GM12878 (cell line): ENCODE measurements around the gene SMARCAD1. TPM values are rescaled to one million over a fixed set of nuclear protein-coding genes. Genes with fewer than 3 reads are reported as not detected.

Experiments used
- ATAC-seq: fragments of 200-7000 bp; cut with Tn5 transposase; 3 replicates; pipeline ENCODE4 v1.9.1; 2020; ENCODE audit warnings: mild to moderate bottlenecking, moderate library complexity
- BruUV-seq: library from RNA; stranded (reverse); fragments of 400-500 nt; replicated peaks from 2 replicates; lab custom pipeline; 2021; lab: Mats Ljungman, UMichigan
- CTCF ChIA-PET: fragments of 300-600 bp; sonication (Branson Sonifier 250); formaldehyde crosslinking; extraction: SDS; loops from one replicate; lab custom pipeline; 2021; ENCODE audit warnings: inconsistent platforms; lab: Yijun Ruan, JAX
- POLR2A ChIA-PET: fragments of 350-600 bp; formaldehyde crosslinking; extraction: SDS; loops from one replicate; lab custom pipeline; 2021; ENCODE audit warnings: inconsistent platforms; lab: Charles Lee
- RAD21 ChIA-PET: fragments of 300-600 bp; sonication (Branson Sonifier 250); formaldehyde crosslinking; loops from one replicate; lab custom pipeline; 2023; ENCODE audit warnings: antibody characterized with exemption; ENCODE audit not compliant: unreplicated experiment; lab: Charles Lee
- SMC1A ChIA-PET: fragments of 300-600 bp; sonication (Branson Sonifier 250); formaldehyde crosslinking; loops from one replicate; lab custom pipeline; 2023; ENCODE audit not compliant: unreplicated experiment, uncharacterized antibody; lab: Charles Lee
- DNase-seq: peaks from one replicate; pipeline ENCODE4 v3.0.0-alpha.2; 2011; ENCODE audit warnings: low read depth, low spot score
- FAIRE-seq: peaks from 3 replicates; lab custom pipeline; 2011; peaks lifted over from hg19 to GRCh38; lab: Jason Lieb, UNC
- H2AFZ ChIP-seq: 2 replicates; pipeline ENCODE4 v1.6.0; 2011; ENCODE audit warnings: low read depth, low read length, control low read depth; ENCODE audit not compliant: control insufficient read depth
- H3K27ac ChIP-seq: 2 replicates; pipeline ENCODE4 v1.5.1; 2011; ENCODE audit warnings: control low read depth; ENCODE audit not compliant: control insufficient read depth, insufficient read depth
- H3K27me3 ChIP-seq, 2 experiments: replicated peaks in 1 of 2; 2 replicates each; pipeline versions ENCODE4 v1.6.0 to v1.6.1; 2011; ENCODE audit warnings: low read length in 1 of 2; ENCODE audit not compliant: control insufficient read depth in 2 of 2, insufficient read depth in 2 of 2
- H3K36me3 ChIP-seq, 2 experiments: 2 replicates each; pipeline ENCODE4 v1.5.1; 2011; ENCODE audit warnings: low read length in 1 of 2; ENCODE audit not compliant: control insufficient read depth in 2 of 2, insufficient read depth in 2 of 2
- H3K4me1 ChIP-seq: 2 replicates; pipeline ENCODE4 v1.6.1; 2011; ENCODE audit warnings: mild to moderate bottlenecking, low read length, moderate library complexity, mixed read lengths; ENCODE audit not compliant: control insufficient read depth, insufficient read depth
- H3K4me2 ChIP-seq: 2 replicates; pipeline ENCODE4 v1.6.0; 2011; ENCODE audit warnings: control low read depth; ENCODE audit not compliant: control insufficient read depth, insufficient read depth
- H3K4me3 ChIP-seq: fragments of 200-600 bp; sonication (generic); 2 replicates; pipeline ENCODE4 v1.5.1; 2016
- H3K79me2 ChIP-seq: 2 replicates; pipeline ENCODE4 v1.6.0; 2011; ENCODE audit warnings: low read length; ENCODE audit not compliant: control insufficient read depth, insufficient read depth
- H3K9ac ChIP-seq: 2 replicates; pipeline ENCODE4 v1.8.0; 2011; ENCODE audit warnings: low read length, control low read depth, mixed read lengths; ENCODE audit not compliant: control insufficient read depth, insufficient read depth
- H3K9me3 ChIP-seq: replicated peaks from 3 replicates; pipeline ENCODE4 v1.5.1; 2011; ENCODE audit warnings: mild to moderate bottlenecking, low read length; ENCODE audit not compliant: control insufficient read depth, insufficient read depth
- H4K20me1 ChIP-seq: 2 replicates; pipeline ENCODE4 v1.6.0; 2011; ENCODE audit not compliant: control insufficient read depth, insufficient read depth
- ATF7 ChIP-seq: fragments of 450-650 bp; IDR thresholded peaks from 2 replicates; pipeline ENCODE4 v1.6.1; 2016; ENCODE audit warnings: low read depth, mild to moderate bottlenecking
- CREB1 ChIP-seq: IDR thresholded peaks from 2 replicates; pipeline ENCODE4 v1.6.1; 2012; ENCODE audit warnings: low read depth, mild to moderate bottlenecking, inconsistent platforms
- CTCF ChIP-seq, 3 experiments: IDR thresholded peaks in 2 of 3; conservative IDR thresholded peaks in 1 of 3; 2 replicates each; pipeline ENCODE4 v1.5.1; 2011; ENCODE audit warnings: low read depth in 3 of 3, low read length in 3 of 3, mild to moderate bottlenecking in 3 of 3, control low read depth in 2 of 3, moderate library complexity in 2 of 3, inconsistent platforms in 1 of 3, mixed read lengths in 1 of 3; ENCODE audit not compliant: control insufficient read depth in 2 of 3, insufficient read depth in 1 of 3; ENCODE audit errors: extremely low read depth in 1 of 3
- RAD21 ChIP-seq: IDR thresholded peaks from 2 replicates; pipeline ENCODE4 v1.6.1; 2011; ENCODE audit warnings: mild to moderate bottlenecking, low read depth, low read length, moderate library complexity; ENCODE audit not compliant: insufficient read depth
- in situ Hi-C: fragments of 300-500 bp; cut with MboI; formaldehyde crosslinking; loops from 9 replicates; pipeline ENCODE4 v1.14.3; 2018; ENCODE audit warnings: mixed read lengths
- intact Hi-C: fragments of 100-400 bp; cut with micrococcal nuclease; formaldehyde crosslinking; loops from one replicate; pipeline ENCODE4 v1.14.2; 2022; ENCODE audit not compliant: unreplicated experiment
- polyA plus RNA-seq, 11 experiments: library from polyadenylated mRNA; depleted of rRNA in 4 of 11; unstranded in 6 of 11; stranded (reverse) in 5 of 11; fragments of >200 nt; fragmentation: Nextera tagmentation in 4 of 11; fragmentation: Illumina TruSeq in 1 of 11; extraction: Ambion mirVana in 4 of 11; extraction: Trizol in 1 of 11; gene quantifications; 1 replicate in 1 of 11; 2 replicates in 10 of 11; pipeline versions ENCODE4 v1.2.1 to v1.2.3, GENCODE V29; 2011 to 2016; ENCODE audit warnings: inconsistent platforms in 2 of 11, missing spikeins in 2 of 11, low read depth in 1 of 11
- total RNA-seq, 4 experiments: library from RNA; depleted of rRNA in 3 of 4; stranded (reverse); fragments of >200 nt in 3 of 4; fragmentation: Illumina TruSeq in 1 of 4; extraction: Trizol in 1 of 4; gene quantifications; 2 replicates each; pipeline versions ENCODE4 v1.2.1 to v1.2.3, GENCODE V29; 2013 to 2021

Gene SMARCAD1
- total and polyA plus RNA-seq, 10 of the 15 experiments (the other 5 are each of a cell fraction or from before 2014, with no cell fraction given): 7.6 to 41.2 (median 27.7) TPM

GRCh38 chr4:94256828-94257227, 49.2 kb downstream of the SMARCAD1 start:
- no peaks in the 10 kb centered on the region for H4K20me1 ChIP-seq
- peaks cover 0 to 20% of the 10 kb centered on the region in 2 experiments for H3K36me3 ChIP-seq
- H3K9me3 ChIP-seq: no peaks in the 10 kb centered on the region
- ATAC-seq: peak; percentile 47; the same call in 2 of the 3 replicates
- BruUV-seq: no TSS peak
- FAIRE-seq: no peak
- no peak overlapping the region for H3K4me3 ChIP-seq
- in situ Hi-C loops: no loop called here
- SMC1A ChIA-PET: interaction anchor here (1.1 kb wide), 1 partner anchor 547 kb away, joined by 3 read pairs; no protein-coding TSS in a partner anchor
- no peak overlapping the region for H3K4me2 ChIP-seq
- TF ChIP-seq CTCF (IDR thresholded peaks at IDR 0.05 in 2 of 3, conservative IDR thresholded peaks at IDR 0.05 in 1 of 3; ENCODE audit: control insufficient read depth in 2 of 3, extremely low read depth in 1 of 3, insufficient read depth in 1 of 3, low read depth in 3 of 3, low read length in 3 of 3): peak in 2 of 3 experiments; percentile 20 to 23; a peak in 1 of 6 replicates
- no peak for TF ChIP-seq ATF7
- TF ChIP-seq CREB1: no peak
- TF ChIP-seq RAD21: peak; percentile 28; the same call in 1 of the 2 replicates
- TF ChIP-seq, all 136 proteins: peak for 2
- H3K79me2 ChIP-seq: no peaks in the 10 kb centered on the region
- H3K9ac ChIP-seq: no peak overlapping the region
- no peak overlapping the region for H3K27ac ChIP-seq
- H3K27me3 ChIP-seq: no peaks in the 10 kb centered on the region
- DNase-seq: no peak
- POLR2A ChIA-PET: no interaction called here
- intact Hi-C loops: loop anchor here (2.0 kb wide), 1 partner anchor 468 kb away; no protein-coding TSS in a partner anchor
- RAD21 ChIA-PET: no interaction called here
- no peaks in the 10 kb centered on the region for H3K4me1 ChIP-seq
- CTCF ChIA-PET: no interaction called here
- no peak overlapping the region for H2AFZ ChIP-seq
